KMS-11 (cell line): ENCODE data around the gene TRPM2.

Source experiments
- H2AFZ ChIP-seq: fragments of 200-600 bp; sonication (generic); 2 replicates; pipeline ENCODE4 v1.6.1; 2016; ENCODE audit warnings: antibody characterized with exemption, mixed run types, low read depth
- H3K27ac ChIP-seq: fragments of 200-600 bp; sonication (generic); 2 replicates; pipeline ENCODE4 v1.6.1; 2016; ENCODE audit warnings: mild to moderate bottlenecking, mixed run types
- H3K27me3 ChIP-seq: fragments of 200-600 bp; sonication (generic); 2 replicates; pipeline ENCODE4 v1.6.1; 2017; ENCODE audit warnings: mild to moderate bottlenecking, low read depth, mixed run types, moderate library complexity; ENCODE audit not compliant: insufficient read depth
- H3K36me3 ChIP-seq: fragments of 200-600 bp; sonication (generic); 2 replicates; pipeline ENCODE4 v1.6.1; 2017; ENCODE audit warnings: mild to moderate bottlenecking, mixed run types; ENCODE audit not compliant: insufficient read depth
- H3K4me1 ChIP-seq: fragments of 200-600 bp; sonication (generic); 2 replicates; pipeline ENCODE4 v1.6.1; 2016; ENCODE audit warnings: mild to moderate bottlenecking, low read depth, mixed run types; ENCODE audit not compliant: poor library complexity, severe bottlenecking
- H3K4me2 ChIP-seq: fragments of 200-600 bp; sonication (generic); 2 replicates; pipeline ENCODE4 v1.7.0; 2016; ENCODE audit warnings: mild to moderate bottlenecking, mixed run types
- H3K4me3 ChIP-seq: fragments of 200-600 bp; sonication (generic); IDR thresholded peaks from 2 replicates; pipeline ENCODE4 v1.6.1; 2017; ENCODE audit warnings: low read depth, low read length, mixed read lengths; ENCODE audit not compliant: insufficient read depth
- H3K79me2 ChIP-seq: fragments of 200-600 bp; sonication (generic); 2 replicates; pipeline ENCODE4 v1.6.1; 2016; ENCODE audit warnings: low read depth, mixed run types; ENCODE audit not compliant: insufficient read depth
- H3K9ac ChIP-seq: fragments of 200-600 bp; sonication (generic); 2 replicates; pipeline ENCODE4 v1.6.1; 2016; ENCODE audit warnings: mild to moderate bottlenecking, mixed run types
- H4K20me1 ChIP-seq: fragments of 200-600 bp; sonication (generic); 2 replicates; pipeline ENCODE4 v1.6.1; 2016; ENCODE audit warnings: mild to moderate bottlenecking, mixed run types; ENCODE audit not compliant: insufficient read depth
- CTCF ChIP-seq: fragments of 200-600 bp; sonication (generic); conservative IDR thresholded peaks from 2 replicates; pipeline ENCODE4 v1.6.1; 2017; ENCODE audit warnings: low read depth, mild to moderate bottlenecking, antibody characterized with exemption, low read length, moderate library complexity, mixed read lengths

Gene TRPM2

DNA sequence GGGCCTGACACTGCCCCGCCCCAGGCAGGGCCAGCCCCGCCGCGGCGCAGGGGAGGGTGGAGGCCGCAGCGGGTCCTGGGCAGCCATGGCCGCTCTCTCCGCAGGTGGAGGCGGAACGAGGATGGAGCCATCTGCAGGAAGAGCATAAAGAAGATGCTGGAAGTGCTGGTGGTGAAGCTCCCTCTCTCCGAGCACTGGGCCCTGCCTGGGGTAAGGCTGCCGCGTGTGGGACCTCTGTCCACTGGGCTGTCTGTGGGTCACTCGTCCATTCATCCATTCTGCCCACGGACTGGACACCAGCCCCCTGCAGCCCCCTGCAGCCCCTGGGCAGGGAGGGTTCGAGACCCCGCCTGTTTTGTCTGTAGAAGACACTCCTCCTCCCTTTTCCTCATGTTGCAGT, 83.5 kb downstream of the TRPM2 start:
- no peak overlapping the region for H2AFZ ChIP-seq
- no peaks in the 10 kb centered on the region for H3K79me2 ChIP-seq
- no peak for TF ChIP-seq CTCF
- no peak overlapping the region for H3K4me2 ChIP-seq
- H4K20me1 ChIP-seq = no peaks in the 10 kb centered on the region
- no peak overlapping the region for H3K4me3 ChIP-seq
- no peak overlapping the region for H3K27ac ChIP-seq
- peaks cover 50% of the 10 kb centered on the region for H3K27me3 ChIP-seq
- no peak overlapping the region for H3K9ac ChIP-seq
- no peaks in the 10 kb centered on the region for H3K36me3 ChIP-seq
- H3K4me1 ChIP-seq = no peaks in the 10 kb centered on the region

DNA sequence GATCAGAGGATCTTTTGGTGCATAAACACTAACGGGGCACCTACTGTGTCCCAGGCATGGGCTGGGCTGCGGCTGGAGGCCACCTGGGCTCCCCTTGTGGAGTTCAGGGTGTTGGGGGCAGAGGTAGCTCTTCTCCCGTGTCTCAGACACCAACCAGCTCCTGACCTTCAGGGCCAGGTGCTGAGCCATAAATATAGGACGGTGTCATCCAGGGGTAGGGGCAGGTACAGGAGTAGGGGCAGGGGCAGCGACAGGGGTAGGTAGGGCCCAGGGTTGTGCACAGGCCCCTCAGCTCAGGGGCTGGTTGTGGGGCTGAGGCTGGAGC, 83.9 kb downstream of the TRPM2 start:
- Histone ChIP-seq H3K79me2 (no peaks in the 10 kb centered on the region), H2AFZ (no peak overlapping the region), H3K27ac (no peak overlapping the region), H3K4me3 (no peak overlapping the region), H3K36me3 (no peaks in the 10 kb centered on the region), H3K9ac (no peak overlapping the region), H4K20me1 (no peaks in the 10 kb centered on the region), H3K4me1 (no peaks in the 10 kb centered on the region), H3K4me2 (no peak overlapping the region), H3K27me3 (peaks cover 49% of the 10 kb centered on the region)
- TF ChIP-seq CTCF = no peak

GRCh38 chr21:44437696-44438431, 84.4 kb downstream of the TRPM2 start:
- TF ChIP-seq CTCF = no peak
- H3K4me3 ChIP-seq = no peak overlapping the region
- H3K79me2 ChIP-seq = no peaks in the 10 kb centered on the region
- H2AFZ ChIP-seq = no peak overlapping the region
- no peaks in the 10 kb centered on the region for H3K36me3 ChIP-seq
- no peak overlapping the region for H3K4me2 ChIP-seq
- H3K27me3 ChIP-seq = peaks cover 50% of the 10 kb centered on the region
- no peak overlapping the region for H3K9ac ChIP-seq
- H3K27ac ChIP-seq = no peak overlapping the region
- no peaks in the 10 kb centered on the region for H4K20me1 ChIP-seq
- no peaks in the 10 kb centered on the region for H3K4me1 ChIP-seq

DNA sequence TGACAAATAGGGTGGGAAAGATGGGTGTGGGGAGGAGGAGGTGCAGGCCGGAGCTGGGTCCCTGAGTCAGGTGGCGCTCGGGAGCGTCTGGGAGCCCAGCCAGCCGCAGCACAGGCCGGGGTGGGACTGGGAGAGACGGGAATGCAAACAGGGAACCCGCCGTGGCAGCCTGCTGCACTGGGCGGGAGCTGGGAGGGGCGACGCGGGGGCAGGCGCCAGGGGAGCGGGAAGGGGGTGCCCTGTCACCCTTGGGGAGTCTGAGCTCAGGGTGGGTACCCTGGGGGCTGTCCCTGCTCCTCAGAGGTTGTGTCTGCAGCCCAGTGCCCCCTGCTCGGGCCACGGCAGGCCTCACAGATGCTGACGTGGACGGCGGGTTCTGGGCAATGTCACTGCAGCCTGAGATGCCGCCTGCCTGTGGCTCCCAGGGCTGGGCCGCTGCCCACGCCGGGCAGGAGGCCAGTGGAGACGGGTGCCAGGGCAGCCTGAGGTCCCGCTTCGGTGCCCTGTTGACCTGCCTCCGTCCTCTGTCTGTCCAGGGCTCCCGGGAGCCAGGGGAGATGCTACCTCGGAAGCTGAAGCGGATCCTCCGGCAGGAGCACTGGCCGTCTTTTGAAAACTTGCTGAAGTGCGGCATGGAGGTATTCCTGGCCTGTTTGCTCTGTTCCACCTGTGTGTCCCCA, 85.2 kb downstream of the TRPM2 start:
- no peak overlapping the region for H3K4me3 ChIP-seq
- no peaks in the 10 kb centered on the region for H3K36me3 ChIP-seq
- H3K4me1 ChIP-seq = no peaks in the 10 kb centered on the region

More for the DNA sequence above, 85.2 kb downstream of the TRPM2 start:
- H3K27me3 ChIP-seq = peaks cover 48% of the 10 kb centered on the region
- H3K4me2 ChIP-seq = no peak overlapping the region
- H3K79me2 ChIP-seq = no peaks in the 10 kb centered on the region
- no peak overlapping the region for H3K9ac ChIP-seq
- no peaks in the 10 kb centered on the region for H4K20me1 ChIP-seq
- no peak overlapping the region for H2AFZ ChIP-seq
- H3K27ac ChIP-seq = no peak overlapping the region
- TF ChIP-seq CTCF = no peak
